GM10266 (cell line): ENCODE data around the gene CNN3.
"Not testable (repeated sequence)": the region's sequence is repeated elsewhere in the genome, so short reads cannot be mapped to it uniquely, and the experiment has no call there.

ENCODE experiments used
- DNase-seq: peaks from one replicate; pipeline ENCODE4 v3.0.0; 2012; ENCODE audit errors: extremely low spot score
- CTCF ChIP-seq: IDR thresholded peaks from 2 replicates; pipeline ENCODE4 v1.5.1; 2012; ENCODE audit warnings: mild to moderate bottlenecking, low read depth; ENCODE audit not compliant: control insufficient read depth, insufficient read depth; ENCODE audit errors: missing control alignments

The CNN3 gene

GRCh38 chr1:94949681-94950661, 23.1 kb upstream of the CNN3 start:
- DNase-seq: no peak
- TF ChIP-seq CTCF: no peak

GRCh38 chr1:94947437-94947836, 20.5 kb upstream of the CNN3 start:
- DNase-seq: no peak
- no peak for TF ChIP-seq CTCF

GRCh38 chr1:94946886-94947285, 20.0 kb upstream of the CNN3 start:
- DNase-seq: no peak
- TF ChIP-seq CTCF: no peak

DNA sequence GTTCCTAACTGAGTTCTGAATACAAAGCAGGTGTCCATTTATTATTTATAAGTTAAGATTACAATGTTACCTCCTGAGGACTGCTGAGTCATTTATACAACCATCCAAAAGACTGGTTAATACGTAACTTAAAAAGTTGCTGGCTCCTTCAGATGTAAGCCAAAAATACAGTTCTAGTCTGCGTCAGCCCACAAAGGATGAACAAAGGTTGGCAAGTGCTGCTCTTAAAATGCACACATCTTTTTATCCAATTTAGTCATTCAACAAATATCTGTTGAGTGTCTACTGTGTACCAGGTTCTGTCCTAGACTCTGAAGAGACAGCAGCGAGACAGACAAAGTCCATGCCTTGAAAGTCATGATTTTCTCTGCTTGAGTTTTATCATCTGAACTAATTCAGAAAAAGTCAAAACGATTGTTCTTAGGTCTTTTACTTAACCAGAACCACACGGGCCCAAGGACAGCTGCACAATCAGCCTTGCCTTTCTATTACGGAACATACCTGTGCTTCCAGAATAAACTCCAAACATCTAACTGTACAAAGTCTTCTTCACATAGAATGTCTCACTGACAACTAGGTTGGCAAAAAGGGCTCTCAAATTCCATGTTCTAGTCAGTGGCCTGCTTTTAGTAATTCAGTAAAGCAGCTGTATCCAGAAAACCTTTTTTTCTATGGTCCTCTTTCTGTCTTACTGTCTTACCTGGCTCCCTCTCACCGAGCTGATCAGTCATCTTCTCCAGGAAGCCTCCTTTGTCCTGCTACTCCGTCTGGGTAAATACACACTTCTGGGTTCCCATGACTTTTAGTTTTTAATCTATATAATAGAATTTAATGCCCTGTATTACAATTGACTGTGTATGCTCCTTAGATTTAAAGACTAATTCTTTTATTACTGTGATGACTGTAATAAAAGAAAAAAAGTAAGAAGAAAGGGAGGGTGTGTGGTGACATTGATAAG, 15.5 kb upstream of the CNN3 start:
- TF ChIP-seq CTCF: no peak
- DNase-seq: no peak

DNA sequence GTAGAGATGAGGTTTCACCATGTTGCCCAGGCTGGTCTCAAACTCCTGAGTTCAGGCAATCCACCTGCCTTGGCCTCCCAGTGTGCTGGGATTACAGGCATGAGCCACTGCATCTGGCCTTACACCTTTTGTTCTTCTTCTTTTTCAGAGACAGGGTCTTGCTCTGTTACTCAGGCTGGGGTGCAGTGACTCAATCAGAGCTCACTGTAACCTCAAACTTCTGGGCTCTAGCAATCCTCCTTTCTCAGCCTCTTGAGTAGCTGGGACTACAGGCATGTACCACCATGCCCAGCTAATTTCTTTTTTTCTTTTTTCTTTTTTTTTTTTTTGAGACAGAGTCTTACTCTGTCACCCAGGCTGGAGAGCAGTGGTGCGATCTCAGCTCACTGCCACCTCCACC, 14.6 kb upstream of the CNN3 start:
- DNase-seq: not testable (repeated sequence)

GRCh38 chr1:94940738-94941137, 13.8 kb upstream of the CNN3 start:
- TF ChIP-seq CTCF: no peak
- DNase-seq: no peak

DNA sequence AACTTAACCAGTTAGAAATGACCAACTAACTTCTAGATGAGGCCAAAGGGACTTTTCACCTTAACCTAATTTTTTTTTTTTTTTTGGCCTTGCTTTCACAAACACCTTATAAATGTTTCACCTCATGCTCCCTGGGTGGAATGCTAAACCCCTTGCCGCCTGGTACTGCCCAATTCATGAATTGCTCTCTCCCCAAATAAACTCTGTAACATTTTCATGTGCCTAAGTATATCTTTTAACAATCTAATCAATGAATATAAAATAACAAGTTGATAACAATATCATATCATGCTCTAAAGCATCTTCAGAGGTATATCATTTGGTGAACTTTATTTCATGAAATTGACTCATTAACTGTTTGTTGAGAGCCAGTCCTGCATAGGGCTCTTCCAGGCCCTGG, 10.9 kb upstream of the CNN3 start:
- TF ChIP-seq CTCF: no peak
- DNase-seq: no peak
